Parathyroid adenoma (tissue), 2 donors: ENCODE results near the gene SHOC1.

ENCODE experiments used
- H2AFZ ChIP-seq: fragments of 300-600 bp; sonication (generic); one replicate; pipeline ENCODE4 v1.7.0; 2017; ENCODE audit warnings: antibody characterized with exemption, mild to moderate bottlenecking
- H3K27ac ChIP-seq: fragments of 300-600 bp; sonication (generic); one replicate; pipeline ENCODE4 v1.7.0; 2017
- H3K27me3 ChIP-seq: fragments of 300-600 bp; sonication (generic); one replicate; pipeline ENCODE4 v1.7.0; 2017; ENCODE audit warnings: low read length; ENCODE audit not compliant: control insufficient read depth, insufficient read depth
- H3K36me3 ChIP-seq: fragments of 300-600 bp; sonication (generic); one replicate; pipeline ENCODE4 v1.7.0; 2017; ENCODE audit warnings: low read length; ENCODE audit not compliant: control insufficient read depth, insufficient read depth
- H3K4me1 ChIP-seq: fragments of 300-600 bp; sonication (generic); one replicate; pipeline ENCODE4 v1.7.0; 2017; ENCODE audit warnings: control low read depth
- H3K4me2 ChIP-seq: fragments of 300-600 bp; sonication (generic); one replicate; pipeline ENCODE4 v1.7.0; 2017; ENCODE audit warnings: low read length
- H3K4me3 ChIP-seq: fragments of 300-600 bp; sonication (generic); one replicate; pipeline ENCODE4 v1.7.0; 2017; ENCODE audit warnings: low read depth, low read length
- H3K79me2 ChIP-seq: fragments of 300-600 bp; sonication (generic); one replicate; pipeline ENCODE4 v1.7.0; 2017; ENCODE audit warnings: control low read depth
- H3K9ac ChIP-seq: fragments of 300-600 bp; sonication (generic); one replicate; pipeline ENCODE4 v1.7.0; 2017; ENCODE audit warnings: mild to moderate bottlenecking
- H3K9me3 ChIP-seq: fragments of 300-600 bp; sonication (generic); one replicate; pipeline ENCODE4 v1.7.0; 2017; ENCODE audit warnings: low read length; ENCODE audit not compliant: control insufficient read depth
- TF ChIP-seq, protein P1 (sequence below): fragments of 300-600 bp; sonication (generic); IDR thresholded peaks from one replicate; pipeline ENCODE4 v1.7.0; 2017; ENCODE audit warnings: antibody characterized with exemption, mild to moderate bottlenecking
- donor health status: primary hyperparathyroidism.

The SHOC1 gene

DNA sequence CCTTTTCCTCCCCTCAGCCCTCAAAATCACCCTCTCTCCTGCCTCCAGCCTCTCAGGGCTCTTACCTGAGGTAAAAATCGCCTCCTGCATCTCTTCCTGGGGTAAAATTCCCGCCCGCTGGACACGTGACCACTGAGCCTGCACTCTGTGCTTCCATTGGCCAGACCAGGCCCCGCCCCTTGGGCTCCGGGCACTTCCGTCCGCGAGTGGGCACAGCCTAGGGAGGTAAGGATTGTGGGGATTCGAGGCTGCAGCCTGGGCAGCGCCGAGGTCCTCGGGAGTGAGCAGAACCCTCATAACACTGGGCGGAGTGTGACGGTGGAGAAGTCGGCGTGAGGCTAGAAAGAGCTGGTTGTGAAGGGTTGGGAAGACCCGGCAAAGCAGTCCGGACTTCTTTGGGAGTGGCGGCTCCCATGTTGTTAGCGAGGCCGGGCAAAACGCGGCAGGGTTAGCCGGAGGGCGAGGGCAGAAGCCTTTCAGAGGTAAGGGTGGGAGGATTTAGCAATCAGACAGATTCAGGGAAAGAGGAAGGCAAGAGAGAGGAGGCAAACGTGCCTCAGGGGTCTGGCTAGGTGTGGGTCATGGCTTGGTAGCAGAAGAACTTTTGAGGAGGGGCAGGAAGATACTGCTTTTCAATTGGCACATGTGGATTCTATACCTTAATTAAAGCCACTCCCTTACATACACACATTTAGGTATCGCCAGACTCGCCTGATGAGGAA lies at the start of gene SHOC1:
SHOC1 (minus strand) TSS at position 103 of the 722 bp plus-strand sequence. CDS start 3,519 bp downstream, outside the sequence.
- no peaks in the 10 kb centered on the region for H3K27me3 ChIP-seq
- H3K4me3 ChIP-seq = no peak within 1 kb of the TSS
- H3K9ac ChIP-seq = no peak within 1 kb of the TSS
- no peaks in the 10 kb centered on the region for H3K36me3 ChIP-seq
- H2AFZ ChIP-seq = no peak within 1 kb of the TSS
- H3K4me1 ChIP-seq = no peaks in the 10 kb centered on the region
- H3K9me3 ChIP-seq = no peaks in the 10 kb centered on the region
- no peaks in the 10 kb centered on the region for H3K79me2 ChIP-seq
- TF ChIP-seq, protein P1, sequence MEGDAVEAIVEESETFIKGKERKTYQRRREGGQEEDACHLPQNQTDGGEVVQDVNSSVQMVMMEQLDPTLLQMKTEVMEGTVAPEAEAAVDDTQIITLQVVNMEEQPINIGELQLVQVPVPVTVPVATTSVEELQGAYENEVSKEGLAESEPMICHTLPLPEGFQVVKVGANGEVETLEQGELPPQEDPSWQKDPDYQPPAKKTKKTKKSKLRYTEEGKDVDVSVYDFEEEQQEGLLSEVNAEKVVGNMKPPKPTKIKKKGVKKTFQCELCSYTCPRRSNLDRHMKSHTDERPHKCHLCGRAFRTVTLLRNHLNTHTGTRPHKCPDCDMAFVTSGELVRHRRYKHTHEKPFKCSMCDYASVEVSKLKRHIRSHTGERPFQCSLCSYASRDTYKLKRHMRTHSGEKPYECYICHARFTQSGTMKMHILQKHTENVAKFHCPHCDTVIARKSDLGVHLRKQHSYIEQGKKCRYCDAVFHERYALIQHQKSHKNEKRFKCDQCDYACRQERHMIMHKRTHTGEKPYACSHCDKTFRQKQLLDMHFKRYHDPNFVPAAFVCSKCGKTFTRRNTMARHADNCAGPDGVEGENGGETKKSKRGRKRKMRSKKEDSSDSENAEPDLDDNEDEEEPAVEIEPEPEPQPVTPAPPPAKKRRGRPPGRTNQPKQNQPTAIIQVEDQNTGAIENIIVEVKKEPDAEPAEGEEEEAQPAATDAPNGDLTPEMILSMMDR = no peak
- no peak within 1 kb of the TSS for H3K27ac ChIP-seq
- H3K4me2 ChIP-seq = no peak within 1 kb of the TSS

GRCh38 chr9:111843971-111844370 lies 49.2 kb upstream of the SHOC1 start:
- Histone ChIP-seq H3K27me3 (no peaks in the 10 kb centered on the region), H2AFZ (no peak overlapping the region), H3K9ac (no peak overlapping the region), H3K4me2 (no peak overlapping the region), H3K4me3 (no peak overlapping the region), H3K9me3 (no peaks in the 10 kb centered on the region), H3K36me3 (no peaks in the 10 kb centered on the region), H3K4me1 (no peaks in the 10 kb centered on the region), H3K79me2 (no peaks in the 10 kb centered on the region), H3K27ac (no peak overlapping the region)
- TF ChIP-seq, protein P1 = no peak

- TF ChIP-seq, protein P1 = no peak
- Histone ChIP-seq H3K4me3 (no peak overlapping the region), H2AFZ (no peak overlapping the region), H3K79me2 (no peaks in the 10 kb centered on the region), H3K36me3 (no peaks in the 10 kb centered on the region), H3K4me1 (no peaks in the 10 kb centered on the region), H3K9ac (no peak overlapping the region), H3K4me2 (no peak overlapping the region), H3K9me3 (no peaks in the 10 kb centered on the region), H3K27me3 (no peaks in the 10 kb centered on the region), H3K27ac (no peak overlapping the region)
Observed at GRCh38 chr9:111842313-111842712, 47.6 kb upstream of the SHOC1 start.

DNA sequence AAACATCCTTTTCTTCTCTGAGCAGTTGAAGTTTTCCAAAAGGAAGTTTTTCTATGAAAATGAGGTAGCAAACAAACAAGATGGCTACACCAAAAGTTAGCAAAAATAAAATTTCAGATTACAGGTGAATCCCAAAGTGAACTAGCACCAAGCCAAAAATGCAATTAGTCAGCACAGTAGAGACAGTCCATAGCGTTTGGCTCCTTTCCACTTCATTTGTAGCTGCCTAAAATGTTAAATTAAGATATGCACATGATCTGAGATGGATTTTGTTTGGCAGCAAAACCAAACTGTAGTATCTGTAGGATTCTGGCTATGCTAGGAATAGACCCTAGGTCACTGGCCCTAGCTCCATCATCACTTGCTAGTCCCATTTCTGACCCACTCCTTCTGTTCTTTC lies 45.7 kb upstream of the SHOC1 start:
- no peaks in the 10 kb centered on the region for H3K9me3 ChIP-seq

More for the DNA sequence above, 45.7 kb upstream of the SHOC1 start:
- no peak overlapping the region for H2AFZ ChIP-seq
- H3K36me3 ChIP-seq = no peaks in the 10 kb centered on the region
- no peak overlapping the region for H3K4me2 ChIP-seq
- H3K4me1 ChIP-seq = no peaks in the 10 kb centered on the region
- H3K27me3 ChIP-seq = no peaks in the 10 kb centered on the region
- TF ChIP-seq, protein P1 = no peak
- H3K9ac ChIP-seq = no peak overlapping the region
- H3K4me3 ChIP-seq = no peak overlapping the region
- no peak overlapping the region for H3K27ac ChIP-seq
- no peaks in the 10 kb centered on the region for H3K79me2 ChIP-seq
